Smooth muscle cell (in vitro differentiated cells): ENCODE data around the gene PACSIN2. TPM values are rescaled to one million over a fixed set of nuclear protein-coding genes. Genes with fewer than 3 reads are reported as not detected.
"Not testable (repeated sequence)": the region's sequence is repeated elsewhere in the genome, so short reads cannot be mapped to it uniquely, and the experiment has no call there.

Experiments used
- DNase-seq: peaks from one replicate; lab custom pipeline; 2025; ENCODE audit not compliant: unreplicated experiment; lab: John Stamatoyannopoulos, UW
- H2AFZ ChIP-seq: fragments of 200-600 bp; sonication (generic); 2 replicates; pipeline ENCODE4 v1.6.0; 2016; ENCODE audit warnings: antibody characterized with exemption, low read depth, mild to moderate bottlenecking
- H3F3A ChIP-seq: fragments of 200-600 bp; sonication (generic); 2 replicates; pipeline ENCODE4 v1.6.0; 2017; ENCODE audit warnings: antibody characterized with exemption, low read depth
- H3K27ac ChIP-seq: fragments of 200-600 bp; sonication (generic); 2 replicates; pipeline ENCODE4 v1.5.1; 2016; ENCODE audit warnings: low read depth, mild to moderate bottlenecking
- H3K27me3 ChIP-seq: fragments of 200-600 bp; sonication (generic); 2 replicates; pipeline ENCODE4 v1.6.1; 2016; ENCODE audit warnings: low read depth, mild to moderate bottlenecking
- H3K36me3 ChIP-seq: fragments of 200-600 bp; sonication (generic); 2 replicates; pipeline ENCODE4 v1.5.1; 2016; ENCODE audit warnings: low read depth
- H3K4me1 ChIP-seq: fragments of 200-600 bp; sonication (generic); 2 replicates; pipeline ENCODE4 v1.5.1; 2016; ENCODE audit warnings: low read depth
- H3K4me2 ChIP-seq: fragments of 200-600 bp; sonication (generic); 2 replicates; pipeline ENCODE4 v1.6.0; 2016; ENCODE audit warnings: mild to moderate bottlenecking
- H3K4me3 ChIP-seq: fragments of 200-600 bp; sonication (generic); 2 replicates; pipeline ENCODE4 v1.5.1; 2016; ENCODE audit warnings: mild to moderate bottlenecking
- H3K79me2 ChIP-seq: fragments of 200-600 bp; sonication (generic); 2 replicates; pipeline ENCODE4 v1.6.0; 2016; ENCODE audit warnings: low read depth, mild to moderate bottlenecking
- H3K9ac ChIP-seq: fragments of 200-600 bp; sonication (generic); 2 replicates; pipeline ENCODE4 v1.6.0; 2016; ENCODE audit warnings: low read depth
- H3K9me3 ChIP-seq: fragments of 200-600 bp; sonication (generic); replicated peaks from 2 replicates; pipeline ENCODE4 v1.5.1; 2016; ENCODE audit warnings: low read depth
- H4K20me1 ChIP-seq: fragments of 200-600 bp; sonication (generic); 2 replicates; pipeline ENCODE4 v1.6.0; 2016; ENCODE audit warnings: low read depth
- WGBS: methylation state at CpG from one replicate; pipeline ENCODE4 v1.1.7; 2016; ENCODE audit warnings: low lambda C conversion rate; 5-methylcytosine and 5-hydroxymethylcytosine counted together
- polyA plus RNA-seq: library from polyadenylated mRNA; unstranded; fragments of >200 nt; fragmentation: Nextera tagmentation; extraction: Ambion mirVana; gene quantifications from 2 replicates; pipeline ENCODE4 v1.2.1, GENCODE V29; 2016
- total RNA-seq: library from RNA; depleted of rRNA; stranded (reverse); fragments of >200 nt; gene quantifications from 2 replicates; pipeline ENCODE4 v1.2.3, GENCODE V29; 2014
- TF ChIP-seq, protein P1 (sequence below): fragments of 200-600 bp; sonication (generic); IDR thresholded peaks from 2 replicates; pipeline ENCODE4 v1.5.1; 2017; ENCODE audit warnings: borderline replicate concordance, mild to moderate bottlenecking, antibody characterized with exemption; ENCODE audit not compliant: insufficient read depth, poor library complexity, severe bottlenecking

PACSIN2 gene
- total and polyA plus RNA-seq, 2 experiments from 2014 or later: 34.7 to 41.1 TPM

DNA sequence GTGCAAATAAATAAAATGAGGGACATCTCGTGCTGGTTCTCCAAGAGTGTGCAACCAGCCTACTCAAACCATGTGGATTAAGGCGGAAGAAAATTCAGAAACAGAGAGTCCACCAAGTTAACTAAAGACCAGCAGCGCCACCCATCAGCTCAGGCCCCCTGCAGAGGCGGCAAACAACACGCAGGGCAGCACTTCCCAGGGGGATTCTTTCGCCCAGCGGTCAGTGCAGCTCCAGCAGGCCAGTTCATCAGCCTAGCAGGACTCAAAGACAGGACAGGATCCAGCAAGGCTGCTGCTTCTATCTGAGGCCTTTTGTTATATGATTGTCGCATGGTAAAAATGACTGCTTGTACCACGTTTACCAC is 51.7 kb downstream of the PACSIN2 start:
- Histone ChIP-seq H3K4me1 (peaks cover 26% of the 10 kb centered on the region), H3K27me3 (no peaks in the 10 kb centered on the region), H3K4me3 (no peak overlapping the region), H3K36me3 (no peaks in the 10 kb centered on the region), H3K79me2 (peaks cover 80% of the 10 kb centered on the region), H4K20me1 (peaks cover 53% of the 10 kb centered on the region), H3K27ac (no peak overlapping the region), H3F3A (peaks cover 10% of the 10 kb centered on the region), H2AFZ (no peak overlapping the region), H3K9me3 (no peaks in the 10 kb centered on the region), H3K9ac (no peak overlapping the region), H3K4me2 (no peak overlapping the region)
- no peak for DNase-seq
- TF ChIP-seq, protein P1, sequence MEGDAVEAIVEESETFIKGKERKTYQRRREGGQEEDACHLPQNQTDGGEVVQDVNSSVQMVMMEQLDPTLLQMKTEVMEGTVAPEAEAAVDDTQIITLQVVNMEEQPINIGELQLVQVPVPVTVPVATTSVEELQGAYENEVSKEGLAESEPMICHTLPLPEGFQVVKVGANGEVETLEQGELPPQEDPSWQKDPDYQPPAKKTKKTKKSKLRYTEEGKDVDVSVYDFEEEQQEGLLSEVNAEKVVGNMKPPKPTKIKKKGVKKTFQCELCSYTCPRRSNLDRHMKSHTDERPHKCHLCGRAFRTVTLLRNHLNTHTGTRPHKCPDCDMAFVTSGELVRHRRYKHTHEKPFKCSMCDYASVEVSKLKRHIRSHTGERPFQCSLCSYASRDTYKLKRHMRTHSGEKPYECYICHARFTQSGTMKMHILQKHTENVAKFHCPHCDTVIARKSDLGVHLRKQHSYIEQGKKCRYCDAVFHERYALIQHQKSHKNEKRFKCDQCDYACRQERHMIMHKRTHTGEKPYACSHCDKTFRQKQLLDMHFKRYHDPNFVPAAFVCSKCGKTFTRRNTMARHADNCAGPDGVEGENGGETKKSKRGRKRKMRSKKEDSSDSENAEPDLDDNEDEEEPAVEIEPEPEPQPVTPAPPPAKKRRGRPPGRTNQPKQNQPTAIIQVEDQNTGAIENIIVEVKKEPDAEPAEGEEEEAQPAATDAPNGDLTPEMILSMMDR: no peak
- 90% methylated on average over 9 of the region's 9 CpGs for WGBS

DNA sequence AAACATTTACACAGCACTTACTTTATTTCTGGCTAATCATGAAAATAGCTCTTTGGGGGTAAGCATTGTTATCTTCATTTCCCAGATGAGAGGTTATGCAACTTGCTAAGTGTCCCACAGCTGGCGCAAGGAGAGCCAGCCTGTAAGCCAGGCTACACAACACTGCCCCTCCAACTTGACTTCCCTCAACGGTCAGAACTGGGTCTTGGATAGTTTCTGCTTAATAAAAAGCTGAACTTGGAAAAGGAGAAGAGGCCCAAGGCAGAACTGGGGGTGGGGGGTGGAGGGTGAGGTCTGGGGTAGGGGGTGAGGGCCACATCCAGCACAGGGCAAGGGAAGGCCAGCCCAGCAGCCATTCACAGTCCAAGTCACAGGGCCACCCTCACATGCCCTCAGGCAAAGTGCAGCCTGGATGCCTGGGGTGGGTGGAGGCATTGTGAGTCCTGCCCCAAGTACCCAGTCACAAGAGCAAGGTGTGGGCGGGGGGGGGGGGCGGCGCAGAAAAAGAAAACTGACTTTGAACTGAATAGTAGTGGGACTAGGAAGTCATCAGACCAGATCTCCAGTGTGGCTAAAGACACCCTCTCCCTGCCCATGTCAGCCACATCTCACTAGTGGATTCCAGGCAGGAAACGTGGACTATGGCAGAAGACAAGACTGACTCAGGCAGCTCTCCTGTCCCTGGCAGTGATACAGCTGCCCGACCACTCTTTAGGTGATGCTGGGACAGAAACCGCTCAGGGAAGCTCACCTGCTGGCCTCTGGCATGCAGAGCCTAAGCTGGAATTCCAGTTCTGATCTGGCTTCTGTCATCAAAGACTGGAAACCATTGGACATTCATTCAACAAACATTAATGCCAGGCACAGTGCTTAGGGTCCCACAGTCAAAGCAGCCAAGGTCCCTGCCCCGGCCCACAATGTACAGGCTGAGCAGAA is 52.4 kb downstream of the PACSIN2 start:
- Histone ChIP-seq H3K4me1 (peaks cover 26% of the 10 kb centered on the region), H4K20me1 (peaks cover 53% of the 10 kb centered on the region), H3K27me3 (no peaks in the 10 kb centered on the region), H2AFZ (no peak overlapping the region), H3K4me2 (peak overlapping the region; percentile 37), H3K4me3 (no peak overlapping the region), H3K79me2 (peaks cover 80% of the 10 kb centered on the region), H3K9me3 (no peaks in the 10 kb centered on the region), H3F3A (peaks cover 10% of the 10 kb centered on the region), H3K27ac (peak overlapping the region; percentile 60), H3K9ac (no peak overlapping the region), H3K36me3 (no peaks in the 10 kb centered on the region)
- TF ChIP-seq, protein P1: no peak
- WGBS: 62% methylated on average over 9 of the region's 9 CpGs
- no peak for DNase-seq

DNA sequence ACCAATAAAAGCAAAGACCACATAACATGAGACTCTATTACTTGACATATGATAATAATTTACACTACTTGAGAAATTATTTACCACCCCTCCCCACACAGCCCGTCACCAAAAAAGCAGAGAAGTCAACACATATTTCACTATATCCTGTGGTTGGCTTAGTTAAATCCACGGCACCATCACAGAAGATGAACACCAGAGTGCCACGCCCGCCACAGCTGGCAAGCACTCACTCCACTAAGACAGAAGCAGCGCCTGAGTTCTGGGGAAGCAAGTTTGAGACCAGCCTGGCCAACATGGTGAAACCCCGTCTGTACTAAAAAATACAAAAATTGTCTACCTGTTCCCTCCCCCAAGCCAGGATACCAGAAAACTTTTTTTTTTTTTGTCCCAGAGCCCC is 53.1 kb downstream of the PACSIN2 start:
- peak overlapping the region; percentile 37 for H3K4me2 ChIP-seq
- H3K36me3 ChIP-seq: no peaks in the 10 kb centered on the region
- no peak overlapping the region for H3K9ac ChIP-seq
- 71% methylated on average over 6 of the region's 6 CpGs for WGBS
- H4K20me1 ChIP-seq: peaks cover 47% of the 10 kb centered on the region
- H3K4me1 ChIP-seq: peaks cover 26% of the 10 kb centered on the region
- no peak for DNase-seq
- H3K79me2 ChIP-seq: peaks cover 80% of the 10 kb centered on the region
- H3K4me3 ChIP-seq: no peak overlapping the region
- no peaks in the 10 kb centered on the region for H3K27me3 ChIP-seq
- H3K9me3 ChIP-seq: no peaks in the 10 kb centered on the region
- TF ChIP-seq, protein P1: no peak
- no peak overlapping the region for H2AFZ ChIP-seq
- H3F3A ChIP-seq: peaks cover 10% of the 10 kb centered on the region
- peak overlapping the region; percentile 60 for H3K27ac ChIP-seq

DNA sequence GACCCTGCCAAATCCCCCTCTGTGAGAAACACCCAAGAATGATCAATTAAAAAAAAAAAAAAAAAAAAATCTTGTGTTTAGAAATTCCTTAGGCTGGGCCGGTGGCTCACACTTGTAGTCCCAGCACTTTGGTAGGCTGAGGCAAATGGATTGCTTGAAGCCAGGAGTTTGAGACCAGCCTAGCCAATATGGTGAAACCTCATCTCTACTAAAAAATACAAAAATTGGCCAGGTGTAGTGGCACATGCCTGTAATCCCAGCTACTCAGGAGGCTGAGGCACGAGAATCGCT is 53.6 kb downstream of the PACSIN2 start:
- not testable (repeated sequence) for H3K4me2 ChIP-seq, H3K9me3 ChIP-seq, H2AFZ ChIP-seq, H3K9ac ChIP-seq, H3K27me3 ChIP-seq, H3F3A ChIP-seq, H3K36me3 ChIP-seq, H3K4me3 ChIP-seq, DNase-seq
- peaks cover 46% of the 10 kb centered on the region for H4K20me1 ChIP-seq
- peaks cover 81% of the 10 kb centered on the region for H3K79me2 ChIP-seq
- peak overlapping the region; percentile 60 for H3K27ac ChIP-seq
- 94% methylated on average over 3 of the region's 3 CpGs for WGBS
- H3K4me1 ChIP-seq: peaks cover 26% of the 10 kb centered on the region
